PC-9 (cell line): ENCODE data around the gene RPS19BP1. TPM values are rescaled to one million over a fixed set of nuclear protein-coding genes. Genes with fewer than 3 reads are reported as not detected.

ENCODE experiments used
- BruUV-seq: library from RNA; stranded (reverse); fragments of 400-500 nt; replicated peaks from 2 replicates; lab custom pipeline; 2021; lab: Mats Ljungman, UMichigan
- CTCF ChIA-PET: fragments of 300-600 bp; sonication (Branson Sonifier 250); formaldehyde crosslinking; loops from one replicate; lab custom pipeline; 2022; ENCODE audit warnings: antibody characterized with exemption; lab: Charles Lee
- POLR2A ChIA-PET: fragments of 300-600 bp; sonication (Branson Sonifier 250); formaldehyde crosslinking; loops from one replicate; lab custom pipeline; 2022; ENCODE audit warnings: antibody characterized with exemption; ENCODE audit not compliant: unreplicated experiment; lab: Charles Lee
- DNase-seq, 2 experiments: peaks; one replicate each; pipeline versions ENCODE4 v3.0.0 to v3.0.0-alpha.2; 2015 to 2022; ENCODE audit warnings: mixed read lengths in 1 of 2
- H2AFZ ChIP-seq: fragments of 200-600 bp; sonication (generic); 2 replicates; pipeline ENCODE4 v1.8.1; 2017; ENCODE audit warnings: antibody characterized with exemption
- H3F3A ChIP-seq: fragments of 200-600 bp; sonication (generic); 2 replicates; pipeline ENCODE4 v1.8.1; 2017; ENCODE audit warnings: antibody characterized with exemption, mild to moderate bottlenecking, low read depth; ENCODE audit not compliant: insufficient read depth
- H3K27ac ChIP-seq: fragments of 200-600 bp; sonication (generic); 2 replicates; pipeline ENCODE4 v1.6.1; 2016; ENCODE audit warnings: mixed run types
- H3K27me3 ChIP-seq: fragments of 200-600 bp; sonication (generic); 2 replicates; pipeline ENCODE4 v1.6.1; 2016; ENCODE audit warnings: low read depth, mixed run types; ENCODE audit not compliant: insufficient read depth
- H3K36me3 ChIP-seq: fragments of 200-600 bp; sonication (generic); 2 replicates; pipeline ENCODE4 v1.6.1; 2016; ENCODE audit warnings: low read depth, mixed run types
- H3K4me1 ChIP-seq: fragments of 200-600 bp; sonication (generic); replicated peaks from 2 replicates; pipeline ENCODE4 v1.6.1; 2016; ENCODE audit warnings: mixed run types; ENCODE audit not compliant: insufficient read depth
- H3K4me2 ChIP-seq: fragments of 200-600 bp; sonication (generic); 2 replicates; pipeline ENCODE4 v1.6.1; 2017; ENCODE audit warnings: mixed run types
- H3K4me3 ChIP-seq: fragments of 200-600 bp; sonication (generic); 2 replicates; pipeline ENCODE4 v1.6.1; 2016; ENCODE audit warnings: mixed run types
- H3K79me2 ChIP-seq: fragments of 200-600 bp; sonication (generic); 2 replicates; pipeline ENCODE4 v1.6.1; 2017; ENCODE audit warnings: low read depth, mixed run types
- H3K9me2 ChIP-seq: fragments of 200-600 bp; sonication (generic); 2 replicates; pipeline ENCODE4 v1.8.1; 2017; ENCODE audit warnings: mild to moderate bottlenecking; ENCODE audit not compliant: insufficient read depth
- H3K9me3 ChIP-seq: fragments of 200-600 bp; sonication (generic); 2 replicates; pipeline ENCODE4 v1.8.1; 2016; ENCODE audit warnings: low read depth; ENCODE audit not compliant: insufficient read depth
- H4K20me1 ChIP-seq: fragments of 200-600 bp; sonication (generic); 2 replicates; pipeline ENCODE4 v1.8.1; 2017; ENCODE audit not compliant: insufficient read depth
- CTCF ChIP-seq: fragments of 200-600 bp; sonication (generic); conservative IDR thresholded peaks from 2 replicates; pipeline ENCODE4 v1.6.1; 2017; ENCODE audit warnings: mixed run types, antibody characterized with exemption, mild to moderate bottlenecking, moderate library complexity
- EZH2 ChIP-seq: fragments of 200-600 bp; sonication (generic); IDR thresholded peaks from 2 replicates; pipeline ENCODE4 v1.8.0; 2017; ENCODE audit warnings: antibody characterized with exemption, low read depth
- intact Hi-C: fragments of 100-400 bp; cut with micrococcal nuclease; formaldehyde crosslinking; loops from one replicate; pipeline ENCODE4 v1.10.0; 2022; ENCODE audit not compliant: unreplicated experiment
- total RNA-seq: library from RNA; stranded (reverse); gene quantifications from 2 replicates; pipeline ENCODE4 v1.2.3, GENCODE V29; 2021

RPS19BP1 gene
- total RNA-seq, 1 experiment from 2014 or later = 60.7 TPM

DNA sequence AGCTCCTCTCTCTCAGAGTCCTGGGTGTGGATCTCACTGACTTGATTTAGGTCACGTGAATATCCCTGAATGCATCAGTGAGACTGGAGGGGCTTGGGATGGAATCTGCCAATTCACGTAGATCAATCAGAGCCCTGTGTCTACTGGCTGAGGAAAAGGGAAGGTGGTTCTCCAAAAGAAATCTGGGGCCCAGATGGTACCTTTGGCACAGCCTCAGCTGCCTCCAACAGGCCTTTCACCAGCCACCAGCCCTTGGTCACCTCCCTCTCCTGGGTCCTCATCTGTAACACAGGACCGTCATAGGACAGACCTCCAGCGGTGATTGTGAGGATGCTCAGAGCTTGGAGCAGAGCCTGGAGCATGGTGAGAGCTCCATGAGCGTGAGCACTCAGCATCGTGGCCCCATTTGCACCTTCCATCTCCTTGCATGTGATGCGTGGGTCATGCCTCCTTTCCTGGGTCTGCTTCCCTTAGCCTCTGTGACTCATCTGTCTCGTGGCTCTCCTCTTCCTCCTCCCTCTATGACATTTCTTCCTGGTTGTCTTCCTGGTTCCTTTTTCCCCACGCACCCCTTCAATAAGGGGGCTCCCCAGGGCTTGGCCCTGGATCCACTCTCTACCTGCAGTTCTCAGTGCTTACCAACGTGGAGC is 38.0 kb downstream of the RPS19BP1 start:
- Histone ChIP-seq H4K20me1 (no peaks in the 10 kb centered on the region), H3K27ac (no peak overlapping the region), H3F3A (peaks cover 3% of the 10 kb centered on the region; the same call in 1 of the 2 replicates), H3K4me3 (no peak overlapping the region), H3K9me2 (no peaks in the 10 kb centered on the region), H3K79me2 (no peaks in the 10 kb centered on the region), H3K4me1 (no peaks in the 10 kb centered on the region), H3K4me2 (no peak overlapping the region), H3K9me3 (no peaks in the 10 kb centered on the region), H3K36me3 (no peaks in the 10 kb centered on the region), H2AFZ (no peak overlapping the region), H3K27me3 (no peaks in the 10 kb centered on the region)
- no peak for DNase-seq
- POLR2A ChIA-PET = no interaction called here
- TF ChIP-seq EZH2 (no peak), CTCF (no peak)
- CTCF ChIA-PET = interaction anchor here (0.9 to 2.0 kb wide), 3 partner anchors 30 to 58 kb away, joined by 3 to 8 read pairs (median 3); no protein-coding TSS in a partner anchor
- no TSS peak for BruUV-seq
- intact Hi-C loops = loop anchor here (2.0 to 5.0 kb wide), 2 partner anchors 34 to 853 kb away; partner anchors contain the start of gene ADSL

- Histone ChIP-seq H3K4me2 (no peak overlapping the region), H3K27ac (no peak overlapping the region), H2AFZ (no peak overlapping the region), H3K4me1 (no peaks in the 10 kb centered on the region), H3K9me2 (no peaks in the 10 kb centered on the region), H3K36me3 (no peaks in the 10 kb centered on the region), H3K9me3 (no peaks in the 10 kb centered on the region), H3K79me2 (no peaks in the 10 kb centered on the region), H3K4me3 (no peak overlapping the region), H4K20me1 (no peaks in the 10 kb centered on the region), H3F3A (peaks cover 3% of the 10 kb centered on the region; the same call in 1 of the 2 replicates), H3K27me3 (no peaks in the 10 kb centered on the region)
- POLR2A ChIA-PET = no interaction called here
- intact Hi-C loops = loop anchor here (1.0 to 2.0 kb wide), 2 partner anchors 35 to 543 kb away; no protein-coding TSS in a partner anchor
- TF ChIP-seq CTCF (no peak), EZH2 (no peak)
- CTCF ChIA-PET = interaction anchor here (0.6 to 2.0 kb wide), 8 partner anchors 26 to 531 kb away, joined by 3 to 8 read pairs (median 4); partner anchors contain the start of genes ATF4 and RPL3
- DNase-seq = peak in 1 of 2 experiments; percentile 51
- BruUV-seq = no TSS peak
Measured at GRCh38 chr22:39493759-39494158, 38.8 kb downstream of the RPS19BP1 start.

DNA sequence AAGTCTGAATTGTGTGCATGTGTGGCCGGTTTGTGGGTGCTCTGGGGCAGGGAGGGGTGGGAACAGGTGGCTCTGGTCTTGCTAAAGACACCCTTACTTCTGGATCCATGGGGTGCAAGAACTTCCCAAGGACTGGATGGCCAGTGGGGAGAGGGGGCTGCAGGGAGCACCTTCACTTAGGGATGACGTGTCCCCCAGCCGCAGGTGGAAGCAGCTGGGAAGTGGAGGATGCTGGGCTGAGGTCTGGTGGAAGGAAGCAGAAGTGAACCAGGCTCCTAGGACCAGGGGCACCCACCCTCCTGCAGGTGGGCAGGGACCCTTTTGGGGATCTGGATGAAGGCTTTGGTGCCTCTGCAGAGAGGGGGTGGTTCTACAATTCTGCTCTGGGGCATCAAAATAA is 40.4 kb downstream of the RPS19BP1 start:
- H3K36me3 ChIP-seq = no peaks in the 10 kb centered on the region
- DNase-seq = no peak
- POLR2A ChIA-PET = interaction anchor here (0.6 kb wide), 1 partner anchor 28 kb away, joined by 4 read pairs; no protein-coding TSS in a partner anchor
- no peaks in the 10 kb centered on the region for H3K79me2 ChIP-seq
- no peak overlapping the region for H2AFZ ChIP-seq
- TF ChIP-seq EZH2 (no peak), CTCF (no peak)
- BruUV-seq = no TSS peak
- intact Hi-C loops = no loop called here
- CTCF ChIA-PET = interaction anchor here (0.6 kb wide), 1 partner anchor 888 kb away, joined by 3 read pairs; no protein-coding TSS in a partner anchor
- no peaks in the 10 kb centered on the region for H3K9me2 ChIP-seq
- no peaks in the 10 kb centered on the region for H3K9me3 ChIP-seq
- H3K27me3 ChIP-seq = no peaks in the 10 kb centered on the region
- no peak overlapping the region for H3K4me2 ChIP-seq
- H3K4me1 ChIP-seq = no peaks in the 10 kb centered on the region
- H3K27ac ChIP-seq = no peak overlapping the region
- peaks cover 3% of the 10 kb centered on the region; the same call in 1 of the 2 replicates for H3F3A ChIP-seq
- H4K20me1 ChIP-seq = no peaks in the 10 kb centered on the region
- H3K4me3 ChIP-seq = no peak overlapping the region
